ENCODE data around the gene PRSS57.

DNA sequence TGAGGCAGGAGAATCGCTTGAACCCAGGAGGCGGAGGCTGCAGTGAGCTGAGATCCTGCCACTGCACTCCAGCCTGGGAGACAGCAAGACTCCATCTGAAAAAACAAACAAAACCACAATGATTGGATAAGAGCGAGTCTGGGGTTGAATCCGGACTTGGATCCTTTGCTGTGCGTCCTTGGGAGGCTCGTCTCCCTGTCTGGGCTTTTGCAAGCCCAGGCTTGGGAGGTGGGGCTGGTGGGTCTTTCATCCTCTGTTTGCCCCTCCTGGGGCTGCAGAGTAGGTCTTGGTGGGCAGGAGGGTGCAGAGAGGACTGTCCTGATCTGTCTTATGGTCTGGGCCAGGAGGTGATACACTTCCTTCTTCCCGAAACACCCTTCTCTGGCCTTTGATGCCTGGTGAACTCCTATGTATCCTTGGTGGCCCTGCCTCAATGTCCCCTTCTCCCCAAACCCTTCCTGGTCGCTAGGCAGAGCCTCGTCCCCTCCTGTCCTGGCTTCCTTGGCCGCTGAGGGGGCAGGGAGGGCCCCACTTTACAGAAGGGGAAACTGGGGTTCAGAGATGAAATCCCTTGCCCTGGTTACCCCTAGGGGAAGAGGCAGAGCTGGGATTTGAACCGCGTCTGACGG lies 30.3 kb upstream of the PRSS57 start:
- TF ChIP-seq, protein P1, sequence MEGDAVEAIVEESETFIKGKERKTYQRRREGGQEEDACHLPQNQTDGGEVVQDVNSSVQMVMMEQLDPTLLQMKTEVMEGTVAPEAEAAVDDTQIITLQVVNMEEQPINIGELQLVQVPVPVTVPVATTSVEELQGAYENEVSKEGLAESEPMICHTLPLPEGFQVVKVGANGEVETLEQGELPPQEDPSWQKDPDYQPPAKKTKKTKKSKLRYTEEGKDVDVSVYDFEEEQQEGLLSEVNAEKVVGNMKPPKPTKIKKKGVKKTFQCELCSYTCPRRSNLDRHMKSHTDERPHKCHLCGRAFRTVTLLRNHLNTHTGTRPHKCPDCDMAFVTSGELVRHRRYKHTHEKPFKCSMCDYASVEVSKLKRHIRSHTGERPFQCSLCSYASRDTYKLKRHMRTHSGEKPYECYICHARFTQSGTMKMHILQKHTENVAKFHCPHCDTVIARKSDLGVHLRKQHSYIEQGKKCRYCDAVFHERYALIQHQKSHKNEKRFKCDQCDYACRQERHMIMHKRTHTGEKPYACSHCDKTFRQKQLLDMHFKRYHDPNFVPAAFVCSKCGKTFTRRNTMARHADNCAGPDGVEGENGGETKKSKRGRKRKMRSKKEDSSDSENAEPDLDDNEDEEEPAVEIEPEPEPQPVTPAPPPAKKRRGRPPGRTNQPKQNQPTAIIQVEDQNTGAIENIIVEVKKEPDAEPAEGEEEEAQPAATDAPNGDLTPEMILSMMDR (conservative IDR thresholded peaks at IDR 0.05; ENCODE audit: low read depth, low read length): no peak
- no peak for TF ChIP-seq EZH2 (IDR thresholded peaks at IDR 0.05; ENCODE audit: borderline replicate concordance, low read depth, low read length, poor library complexity, severe bottlenecking)

All from A673 (cell line).